Measurements from ENCODE around the gene PIGA.

DNA sequence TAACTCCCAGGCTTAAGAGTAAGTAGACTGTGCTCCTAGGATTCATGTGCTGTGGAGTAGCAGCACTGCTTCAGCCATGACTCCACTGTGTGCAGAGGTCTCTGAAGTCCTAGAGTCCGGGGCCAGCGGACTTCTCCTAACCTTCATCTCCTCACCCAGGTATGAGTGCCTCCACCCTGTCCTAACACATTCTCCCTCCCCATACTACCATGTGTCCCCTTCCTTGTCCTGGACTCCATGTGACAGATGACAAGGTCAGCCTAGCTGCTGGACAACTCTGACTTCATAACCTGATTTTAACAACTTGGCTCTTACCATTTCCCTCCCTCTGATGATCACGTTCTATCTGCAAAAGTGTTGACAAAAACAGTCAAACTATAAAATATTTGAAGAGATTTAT lies 36.5 kb downstream of the PIGA start:
- TF ChIP-seq, protein P1, sequence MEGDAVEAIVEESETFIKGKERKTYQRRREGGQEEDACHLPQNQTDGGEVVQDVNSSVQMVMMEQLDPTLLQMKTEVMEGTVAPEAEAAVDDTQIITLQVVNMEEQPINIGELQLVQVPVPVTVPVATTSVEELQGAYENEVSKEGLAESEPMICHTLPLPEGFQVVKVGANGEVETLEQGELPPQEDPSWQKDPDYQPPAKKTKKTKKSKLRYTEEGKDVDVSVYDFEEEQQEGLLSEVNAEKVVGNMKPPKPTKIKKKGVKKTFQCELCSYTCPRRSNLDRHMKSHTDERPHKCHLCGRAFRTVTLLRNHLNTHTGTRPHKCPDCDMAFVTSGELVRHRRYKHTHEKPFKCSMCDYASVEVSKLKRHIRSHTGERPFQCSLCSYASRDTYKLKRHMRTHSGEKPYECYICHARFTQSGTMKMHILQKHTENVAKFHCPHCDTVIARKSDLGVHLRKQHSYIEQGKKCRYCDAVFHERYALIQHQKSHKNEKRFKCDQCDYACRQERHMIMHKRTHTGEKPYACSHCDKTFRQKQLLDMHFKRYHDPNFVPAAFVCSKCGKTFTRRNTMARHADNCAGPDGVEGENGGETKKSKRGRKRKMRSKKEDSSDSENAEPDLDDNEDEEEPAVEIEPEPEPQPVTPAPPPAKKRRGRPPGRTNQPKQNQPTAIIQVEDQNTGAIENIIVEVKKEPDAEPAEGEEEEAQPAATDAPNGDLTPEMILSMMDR (IDR thresholded peaks at IDR 0.05): no peak
- no peak for TF ChIP-seq ZFX (IDR thresholded peaks at IDR 0.05; ENCODE audit: borderline replicate concordance)

All from 22Rv1 (cell line).